K562 (cell line): ENCODE data around the gene LRRC3C. TPM values are rescaled to one million over a fixed set of nuclear protein-coding genes. Genes with fewer than 3 reads are reported as not detected.
A peak's percentile ranks its signal among the peaks of the same experiment; 100 is the strongest.

Source experiments
- ATAC-seq: fragments of 200-7000 bp; cut with Tn5 transposase; 3 replicates; pipeline ENCODE4 v1.9.1; 2020; ENCODE audit warnings: moderate library complexity
- BruUV-seq: library from RNA; stranded (reverse); fragments of 400-500 nt; replicated peaks from 2 replicates; lab custom pipeline; 2021; lab: Mats Ljungman, UMichigan
- CTCF ChIA-PET: fragments of 300-600 bp; formaldehyde crosslinking; extraction: SDS; loops from one replicate; lab custom pipeline; 2021; ENCODE audit warnings: low intra/inter-chr PET ratio; lab: Yijun Ruan, JAX
- POLR2A ChIA-PET: fragments of 300-600, 350-650 bp; sonication (Branson Sonifier 250); formaldehyde crosslinking; extraction: SDS; loops from one replicate; lab custom pipeline; 2021; ENCODE audit warnings: antibody characterized with exemption, inconsistent platforms; lab: Yijun Ruan, JAX
- DNase-seq, 4 experiments: peaks; one replicate each; pipeline versions ENCODE4 v3.0.0 to v3.0.0-alpha.2; 2011 to 2018; ENCODE audit warnings: low spot score in 3 of 4, mixed read lengths in 3 of 4; ENCODE audit errors: extremely low read depth in 1 of 4
- FAIRE-seq: peaks from 2 replicates; lab custom pipeline; 2011; peaks lifted over from hg19 to GRCh38; lab: Jason Lieb, UNC
- H2AFZ ChIP-seq: 2 replicates; pipeline ENCODE4 v1.6.0; 2011; ENCODE audit warnings: low read depth, low read length, control low read depth, inconsistent platforms
- H3K27ac ChIP-seq: fragments of 200-600 bp; 3 replicates; pipeline ENCODE4 v1.8.0; 2011; ENCODE audit warnings: low read depth, mild to moderate bottlenecking, control low read depth, inconsistent platforms, low read length, moderate library complexity, mixed read lengths; ENCODE audit errors: extremely low read depth
- H3K27me3 ChIP-seq, 2 experiments: fragments of 300-600 bp in 1 of 2; 2 replicates in 1 of 2; 3 replicates in 1 of 2; pipeline versions ENCODE4 v1.6.0 to v1.8.0; 2011; ENCODE audit warnings: inconsistent platforms in 2 of 2, low read length in 2 of 2, mild to moderate bottlenecking in 1 of 2, mixed read lengths in 1 of 2, moderate library complexity in 1 of 2; ENCODE audit not compliant: control insufficient read depth in 2 of 2, insufficient read depth in 2 of 2
- H3K36me3 ChIP-seq: fragments of 300-600 bp; 3 replicates; pipeline ENCODE4 v1.8.0; 2011; ENCODE audit warnings: mild to moderate bottlenecking, low read length, inconsistent platforms; ENCODE audit not compliant: control insufficient read depth, insufficient read depth
- H3K4me1 ChIP-seq, 2 experiments: fragments of 200-600 bp in 1 of 2; replicated peaks in 1 of 2; 2 replicates in 1 of 2; 3 replicates in 1 of 2; pipeline versions ENCODE4 v1.5.1 to v1.8.0; 2011; ENCODE audit warnings: inconsistent platforms in 2 of 2, low read length in 2 of 2, mild to moderate bottlenecking in 1 of 2, mixed read lengths in 1 of 2, moderate library complexity in 1 of 2; ENCODE audit not compliant: control insufficient read depth in 2 of 2, insufficient read depth in 2 of 2
- H3K4me2 ChIP-seq: 2 replicates; pipeline ENCODE4 v1.6.1; 2011; ENCODE audit warnings: low read length, control low read depth, inconsistent platforms, mixed read lengths; ENCODE audit not compliant: insufficient read depth
- H3K4me3 ChIP-seq: fragments of 200-600 bp; sonication (generic), shearing (Covaris generic); 2 replicates; pipeline ENCODE4 v1.5.1; 2016; ENCODE audit warnings: control low read depth, inconsistent platforms
- H3K79me2 ChIP-seq: fragments of 200-600 bp; 3 replicates; pipeline ENCODE4 v1.8.0; 2011; ENCODE audit warnings: low read length, inconsistent platforms; ENCODE audit not compliant: control insufficient read depth, insufficient read depth
- H3K9ac ChIP-seq, 2 experiments: 2 replicates each; pipeline versions ENCODE4 v1.6.0 to v1.6.1; 2011; ENCODE audit warnings: low read depth in 2 of 2, low read length in 2 of 2, control low read depth in 1 of 2, inconsistent platforms in 1 of 2, mild to moderate bottlenecking in 1 of 2, mixed read lengths in 1 of 2; ENCODE audit not compliant: insufficient read depth in 1 of 2
- H3K9me1 ChIP-seq: one replicate; pipeline ENCODE4 v1.6.0; 2011; ENCODE audit warnings: inconsistent platforms, mild to moderate bottlenecking, low read length, moderate library complexity; ENCODE audit not compliant: control insufficient read depth, insufficient read depth
- H3K9me3 ChIP-seq: replicated peaks from 2 replicates; pipeline ENCODE4 v1.5.1; 2011; ENCODE audit warnings: low read depth, low read length, inconsistent platforms; ENCODE audit not compliant: control insufficient read depth, insufficient read depth
- H4K20me1 ChIP-seq: replicated peaks from 2 replicates; pipeline ENCODE4 v1.6.1; 2011; ENCODE audit warnings: low read length, inconsistent platforms, mixed read lengths; ENCODE audit not compliant: control insufficient read depth, insufficient read depth
- ADNP ChIP-seq: fragments of 200-800 bp; sonication (Bioruptor generic); IDR thresholded peaks from 2 replicates; pipeline ENCODE4 v1.6.1; 2016; ENCODE audit warnings: missing genetic modification characterization, missing compliant biosample characterization
- ATF7 ChIP-seq: fragments of 450-650 bp; IDR thresholded peaks from 2 replicates; pipeline ENCODE4 v1.7.1; 2014; ENCODE audit warnings: mild to moderate bottlenecking, moderate library complexity
- CTBP1 ChIP-seq: fragments of 450-650 bp; IDR thresholded peaks from 2 replicates; pipeline ENCODE4 v1.6.1; 2016; ENCODE audit warnings: borderline replicate concordance
- ELF2 ChIP-seq: fragments of 250-450 bp; sonication (Bioruptor Pico); IDR thresholded peaks from 2 replicates; pipeline ENCODE4 v1.5.0; 2021; ENCODE audit warnings: mild to moderate bottlenecking
- HDAC6 ChIP-seq: IDR thresholded peaks from 2 replicates; pipeline ENCODE4 v1.6.1; 2012; ENCODE audit warnings: low read depth, mild to moderate bottlenecking, control low read depth, inconsistent platforms, low read length, moderate library complexity
- IRF9 ChIP-seq: fragments of 450-650 bp; IDR thresholded peaks from 2 replicates; pipeline ENCODE4 v1.6.1; 2016; ENCODE audit warnings: missing biosample characterization, missing genetic modification characterization
- L3MBTL2 ChIP-seq: fragments of 450-650 bp; IDR thresholded peaks from 2 replicates; pipeline ENCODE4 v1.6.1; 2016; ENCODE audit warnings: mild to moderate bottlenecking, moderate library complexity
- THAP7 ChIP-seq: fragments of 250-450 bp; sonication (Bioruptor Pico); IDR thresholded peaks from 2 replicates; pipeline ENCODE4 v1.5.0; 2021
- ZBED1 ChIP-seq: IDR thresholded peaks from 2 replicates; pipeline ENCODE4 v1.6.1; 2014
- ZZZ3 ChIP-seq: fragments of 450-650 bp; IDR thresholded peaks from 2 replicates; pipeline ENCODE4 v1.6.1; 2016; ENCODE audit warnings: antibody characterized with exemption, mild to moderate bottlenecking, moderate library complexity
- WGBS: fragments of 100-300 bp; shearing (Covaris generic); methylation state at CpG from one replicate; pipeline ENCODE4 v1.1.6; 2016; ENCODE audit warnings: low coverage, mixed read lengths; ENCODE audit not compliant: insufficient coverage; ENCODE audit errors: missing lambda C conversion rate; 5-methylcytosine and 5-hydroxymethylcytosine counted together
- in situ Hi-C: fragments of 300-500 bp; cut with MboI; formaldehyde crosslinking; loops from 4 replicates; pipeline ENCODE4 v1.15.0; 2018; ENCODE audit warnings: inconsistent platforms, mixed read lengths
- intact Hi-C: fragments of 100-400 bp; cut with micrococcal nuclease; formaldehyde crosslinking; loops from 2 replicates; pipeline ENCODE4 v1.14.2; 2022
- polyA plus RNA-seq, 8 experiments: library from polyadenylated mRNA; depleted of rRNA in 4 of 8; stranded (reverse) in 5 of 8; unstranded in 3 of 8; fragments of >200 nt; fragmentation: Nextera tagmentation in 2 of 8; fragmentation: Illumina TruSeq in 1 of 8; extraction: Ambion mirVana in 2 of 8; extraction: Trizol in 1 of 8; gene quantifications; 2 replicates each; pipeline versions ENCODE4 v1.2.1 to v1.2.3, GENCODE V29; 2011 to 2014; ENCODE audit warnings: inconsistent platforms in 1 of 8, missing spikeins in 1 of 8
- total RNA-seq, 7 experiments: library from RNA; depleted of rRNA in 6 of 7; stranded (reverse); fragments of >200 nt in 6 of 7; fragmentation: Illumina TruSeq in 2 of 7; extraction: Trizol in 2 of 7; gene quantifications; 2 replicates each; pipeline versions ENCODE4 v1.2.1 to v1.2.3, GENCODE V29; 2011 to 2021; ENCODE audit warnings: low replicate concordance in 1 of 7
- TF ChIP-seq, protein P1 (sequence below): sonication (generic); formaldehyde crosslinking; IDR thresholded peaks from 2 replicates; pipeline ENCODE4 v1.8.0; 2022; ENCODE audit warnings: mild to moderate bottlenecking, missing genetic modification reagents

Gene LRRC3C
- total and polyA plus RNA-seq, 9 of the 15 experiments (the other 6 are each of a cell fraction or from before 2014, with no cell fraction given): not detected

DNA sequence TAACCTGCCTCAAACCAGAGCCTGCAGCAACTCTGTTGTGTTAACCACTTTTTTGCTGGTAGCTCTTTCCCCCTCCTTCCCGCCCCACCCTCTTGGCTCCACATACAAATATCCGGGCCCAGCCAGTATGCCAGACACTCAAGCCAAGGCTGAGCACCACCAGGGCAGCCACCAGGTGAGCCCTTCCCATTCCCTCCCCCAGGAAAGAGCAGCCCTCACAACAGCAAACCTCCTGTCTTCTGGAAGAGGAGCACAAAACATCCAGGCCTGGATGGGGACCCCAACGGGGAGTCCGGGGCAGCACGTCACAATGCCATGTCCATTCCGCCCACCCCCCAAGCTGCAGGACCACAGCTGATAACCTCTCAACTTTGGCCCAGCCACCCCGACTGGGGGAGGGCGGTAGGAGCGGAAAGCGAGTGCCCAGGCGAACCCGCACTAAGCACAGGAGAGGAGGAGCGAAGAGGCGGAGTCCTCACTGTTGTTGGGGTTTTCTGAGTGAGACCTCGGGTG is 888 bp upstream of the LRRC3C start (continued):
- TF ChIP-seq, protein P1, sequence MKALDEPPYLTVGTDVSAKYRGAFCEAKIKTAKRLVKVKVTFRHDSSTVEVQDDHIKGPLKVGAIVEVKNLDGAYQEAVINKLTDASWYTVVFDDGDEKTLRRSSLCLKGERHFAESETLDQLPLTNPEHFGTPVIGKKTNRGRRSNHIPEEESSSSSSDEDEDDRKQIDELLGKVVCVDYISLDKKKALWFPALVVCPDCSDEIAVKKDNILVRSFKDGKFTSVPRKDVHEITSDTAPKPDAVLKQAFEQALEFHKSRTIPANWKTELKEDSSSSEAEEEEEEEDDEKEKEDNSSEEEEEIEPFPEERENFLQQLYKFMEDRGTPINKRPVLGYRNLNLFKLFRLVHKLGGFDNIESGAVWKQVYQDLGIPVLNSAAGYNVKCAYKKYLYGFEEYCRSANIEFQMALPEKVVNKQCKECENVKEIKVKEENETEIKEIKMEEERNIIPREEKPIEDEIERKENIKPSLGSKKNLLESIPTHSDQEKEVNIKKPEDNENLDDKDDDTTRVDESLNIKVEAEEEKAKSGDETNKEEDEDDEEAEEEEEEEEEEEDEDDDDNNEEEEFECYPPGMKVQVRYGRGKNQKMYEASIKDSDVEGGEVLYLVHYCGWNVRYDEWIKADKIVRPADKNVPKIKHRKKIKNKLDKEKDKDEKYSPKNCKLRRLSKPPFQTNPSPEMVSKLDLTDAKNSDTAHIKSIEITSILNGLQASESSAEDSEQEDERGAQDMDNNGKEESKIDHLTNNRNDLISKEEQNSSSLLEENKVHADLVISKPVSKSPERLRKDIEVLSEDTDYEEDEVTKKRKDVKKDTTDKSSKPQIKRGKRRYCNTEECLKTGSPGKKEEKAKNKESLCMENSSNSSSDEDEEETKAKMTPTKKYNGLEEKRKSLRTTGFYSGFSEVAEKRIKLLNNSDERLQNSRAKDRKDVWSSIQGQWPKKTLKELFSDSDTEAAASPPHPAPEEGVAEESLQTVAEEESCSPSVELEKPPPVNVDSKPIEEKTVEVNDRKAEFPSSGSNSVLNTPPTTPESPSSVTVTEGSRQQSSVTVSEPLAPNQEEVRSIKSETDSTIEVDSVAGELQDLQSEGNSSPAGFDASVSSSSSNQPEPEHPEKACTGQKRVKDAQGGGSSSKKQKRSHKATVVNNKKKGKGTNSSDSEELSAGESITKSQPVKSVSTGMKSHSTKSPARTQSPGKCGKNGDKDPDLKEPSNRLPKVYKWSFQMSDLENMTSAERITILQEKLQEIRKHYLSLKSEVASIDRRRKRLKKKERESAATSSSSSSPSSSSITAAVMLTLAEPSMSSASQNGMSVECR (CRISPR knock-in tag): no peak; the same call in 1 of the 2 replicates
- TF ChIP-seq, all 486 proteins: peak for 16

DNA sequence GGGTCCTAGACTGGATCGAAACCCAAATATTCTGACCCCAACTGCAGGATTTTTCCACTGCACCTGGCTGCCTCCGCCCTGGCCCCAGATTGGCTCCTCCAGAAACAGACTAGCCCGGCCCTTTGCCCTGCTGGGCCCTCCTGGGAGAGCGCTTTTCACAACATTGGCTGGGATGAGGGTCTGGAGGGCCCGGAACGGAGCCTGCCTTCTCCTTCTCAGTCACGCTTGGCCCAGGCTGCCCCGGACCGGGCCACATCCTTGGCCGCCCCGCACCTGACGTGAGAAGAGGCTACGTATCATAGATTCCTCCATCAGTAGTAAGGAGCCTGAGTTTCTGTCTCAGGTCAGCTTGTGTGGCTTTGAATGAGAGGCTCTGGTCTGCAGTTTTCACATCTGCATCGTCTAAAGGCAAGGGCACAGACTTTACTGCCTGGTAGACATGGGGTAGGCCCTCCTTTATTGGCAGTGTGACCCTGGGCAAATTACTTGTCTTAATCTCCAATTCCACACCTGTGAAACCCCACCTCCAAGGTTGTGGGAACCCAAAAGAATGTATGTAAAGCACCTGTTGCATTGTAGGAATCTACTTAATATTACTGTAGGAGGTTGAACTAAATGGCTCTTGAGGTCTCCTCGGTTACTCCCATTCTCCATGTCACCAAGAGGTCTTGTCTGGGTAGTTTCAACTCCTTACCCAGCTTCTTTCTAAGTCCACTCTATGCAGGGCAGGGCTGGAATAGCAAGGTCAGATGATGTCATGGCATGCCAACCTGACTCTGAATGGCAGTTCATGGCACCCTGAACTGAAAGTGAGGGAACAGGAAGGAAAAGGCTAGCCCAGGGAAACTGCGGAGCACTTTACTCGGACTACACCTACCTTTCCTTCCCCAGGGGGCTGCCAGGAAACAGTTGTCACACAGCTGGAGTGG is 661 bp downstream of the LRRC3C start:
- BruUV-seq: TSS peak; percentile 88
- Histone ChIP-seq H3K4me3 (peak overlapping the region; percentile 97), H3K27ac (peak overlapping the region; percentile 76), H3K9me3 (no peaks in the 10 kb centered on the region), H3K9me1 (peaks cover 4% of the 10 kb centered on the region), H2AFZ (peak overlapping the region; percentile 98), H4K20me1 (0 out of 2 replicates have a peak, but pooled peaks cover 14% of the 10 kb centered on the region), H3K4me2 (peak overlapping the region; percentile 95), H3K9ac (peak overlapping the region; percentile 83 to 97), H3K36me3 (peaks cover 13% of the 10 kb centered on the region; the same call in 2 of the 3 replicates), H3K27me3 (no peaks in the 10 kb centered on the region), H3K79me2 (peaks cover 33% of the 10 kb centered on the region), H3K4me1 (peaks cover 27 to 45% of the 10 kb centered on the region in 2 experiments)
- peak; percentile 61 for FAIRE-seq
- POLR2A ChIA-PET: interaction anchor here (0.6 to 1.2 kb wide), 3 partner anchors 10 to 742 kb away, joined by 3 to 4 read pairs (median 3); partner anchors contain the start of gene GSDMB
- CTCF ChIA-PET: interaction anchor here (1.0 kb wide), 1 partner anchor 31 kb away, joined by 4 read pairs; no protein-coding TSS in a partner anchor
- peak; percentile 62 for ATAC-seq
- intact Hi-C loops: loop anchor here (2.0 kb wide), 1 partner anchor 25 kb away; no protein-coding TSS in a partner anchor
- DNase-seq: peak in 3 of 4 experiments; percentile 40 to 44 (median 43)
- in situ Hi-C loops: no loop called here
- WGBS: 17% methylated on average over 17 of the region's 17 CpGs
- TF ChIP-seq ELF2 (CRISPR knock-in tag): no peak
- TF ChIP-seq ATF7: peak; percentile 5; the same call in 1 of the 2 replicates
- TF ChIP-seq HDAC6: no peak
- no peak for TF ChIP-seq IRF9 (tag)
- no peak for TF ChIP-seq THAP7 (CRISPR knock-in tag)
- 0 out of 2 replicates have a peak, but pooled peaks have one; percentile 67 for TF ChIP-seq CTBP1
- no peak for TF ChIP-seq ZZZ3
- 0 out of 2 replicates have a peak, but pooled peaks have one; percentile 40 for TF ChIP-seq L3MBTL2
- TF ChIP-seq ADNP (tag): no peak
- no peak for TF ChIP-seq ZBED1
